Body of pancreas (tissue), 4 donors: ENCODE measurements around the gene GRAMD4. TPM values are rescaled to one million over a fixed set of nuclear protein-coding genes. Genes with fewer than 3 reads are reported as not detected.

ENCODE experiments used
- ATAC-seq: fragments of 150-250 bp; one replicate; pipeline ENCODE4 v1.9.1; 2016
- DNase-seq, 4 donors: peaks; one replicate each; pipeline ENCODE4 v3.0.0-alpha.2; 2019
- H3K27ac ChIP-seq, 4 donors: fragments of 200-600 bp; sonication (generic); 1 replicate in 3 of 4; 2 replicates in 1 of 4; pipeline versions ENCODE4 v1.5.1 to v1.6.1; 2016 to 2019; ENCODE audit warnings: mild to moderate bottlenecking in 1 of 4, mixed read lengths in 1 of 4, moderate library complexity in 1 of 4
- H3K27me3 ChIP-seq, 2 donors: fragments of 200-600 bp; sonication (generic); one replicate each; pipeline ENCODE4 v1.6.0; 2016; ENCODE audit warnings: mild to moderate bottlenecking in 1 of 2
- H3K36me3 ChIP-seq, 2 donors: fragments of 200-600 bp; sonication (generic); replicated peaks in 1 of 2; 2 replicates each; pipeline ENCODE4 v1.5.1; 2016; ENCODE audit warnings: low read depth in 2 of 2; ENCODE audit not compliant: insufficient read depth in 1 of 2
- H3K4me1 ChIP-seq: fragments of 200-600 bp; sonication (generic); one replicate; pipeline ENCODE4 v1.6.0; 2016
- H3K4me3 ChIP-seq, 2 donors: fragments of 200-600 bp; sonication (generic); 1 replicate in 1 of 2; 2 replicates in 1 of 2; pipeline ENCODE4 v1.5.1; 2016 to 2019
- H3K9me3 ChIP-seq, 3 donors: fragments of 200-600 bp; sonication (generic); 1 replicate in 2 of 3; 2 replicates in 1 of 3; pipeline ENCODE4 v1.5.1; 2016
- POLR2A ChIP-seq, 3 donors: fragments of 450-650 bp; IDR thresholded peaks; one replicate each; pipeline ENCODE4 v1.6.1; 2016; ENCODE audit warnings: antibody characterized with exemption in 3 of 3, mild to moderate bottlenecking in 2 of 3
- WGBS, 2 donors: methylation state at CpG; one replicate each; pipeline ENCODE4 v1.1.5; 2017; 5-methylcytosine and 5-hydroxymethylcytosine counted together
- intact Hi-C: fragments of 100-400 bp; cut with DNase I; formaldehyde crosslinking; loops from one replicate; pipeline ENCODE4 v1.15.1; 2023
- total RNA-seq, 2 donors: library from RNA; depleted of rRNA; stranded (reverse); fragments of >200 nt; gene quantifications; one replicate each; pipeline ENCODE4 v1.1.0, GENCODE V29; 2016
- TF ChIP-seq, protein P1 (sequence below), 7 experiments: fragments of 450-650 bp in 4 of 7; fragments of 200-600 bp in 3 of 7; sonication (generic) in 3 of 7; IDR thresholded peaks; one replicate each; pipeline ENCODE4 v1.5.1; 2016 to 2019; ENCODE audit warnings: antibody characterized with exemption in 7 of 7

The GRAMD4 gene
- total RNA-seq, 2 donors from 2014 or later = 29.3 to 62.3 TPM

DNA sequence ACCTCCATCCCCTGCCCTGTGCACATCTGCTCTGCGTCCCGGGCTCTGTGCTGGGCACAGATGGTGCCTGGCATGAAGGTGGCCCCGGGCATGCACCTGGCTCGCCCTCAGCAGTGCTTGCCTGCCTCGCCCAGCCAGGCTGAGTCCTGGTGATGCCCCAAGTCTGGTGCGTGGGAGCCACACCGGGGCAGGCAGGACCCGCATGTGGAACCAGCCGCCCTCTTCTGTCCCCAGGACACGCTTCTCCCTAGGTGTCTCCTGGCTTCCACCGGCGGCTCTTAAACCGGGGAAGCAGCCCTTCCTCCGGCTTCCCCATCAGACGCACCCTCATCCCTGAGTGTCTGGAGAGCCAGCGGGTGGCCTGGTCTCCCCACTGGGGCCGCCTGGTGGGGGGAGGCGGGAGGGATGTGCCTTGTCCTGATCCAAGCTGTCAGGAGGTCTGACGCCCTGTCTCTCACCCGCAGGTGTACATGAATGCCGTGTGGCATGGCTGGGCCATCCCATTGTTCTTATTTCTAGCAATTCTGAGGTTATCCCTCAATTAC is 45.0 kb downstream of the GRAMD4 start:
- 91 to 97% methylated on average over 16 to 19 of the region's 21 CpGs for WGBS, 2 donors
- H3K27me3 ChIP-seq = no peaks in the 10 kb centered on the region
- no peaks in the 10 kb centered on the region for H3K9me3 ChIP-seq
- H3K27ac ChIP-seq = no peak overlapping the region
- peaks cover 13% of the 10 kb centered on the region for H3K4me1 ChIP-seq
- intact Hi-C loops = loop anchor here (10.0 kb wide), 1 partner anchor 100 kb away; no protein-coding TSS in a partner anchor
- no peak overlapping the region for H3K4me3 ChIP-seq
- no peak for TF ChIP-seq POLR2A (IDR thresholded peaks at IDR 0.05)
- TF ChIP-seq, protein P1, sequence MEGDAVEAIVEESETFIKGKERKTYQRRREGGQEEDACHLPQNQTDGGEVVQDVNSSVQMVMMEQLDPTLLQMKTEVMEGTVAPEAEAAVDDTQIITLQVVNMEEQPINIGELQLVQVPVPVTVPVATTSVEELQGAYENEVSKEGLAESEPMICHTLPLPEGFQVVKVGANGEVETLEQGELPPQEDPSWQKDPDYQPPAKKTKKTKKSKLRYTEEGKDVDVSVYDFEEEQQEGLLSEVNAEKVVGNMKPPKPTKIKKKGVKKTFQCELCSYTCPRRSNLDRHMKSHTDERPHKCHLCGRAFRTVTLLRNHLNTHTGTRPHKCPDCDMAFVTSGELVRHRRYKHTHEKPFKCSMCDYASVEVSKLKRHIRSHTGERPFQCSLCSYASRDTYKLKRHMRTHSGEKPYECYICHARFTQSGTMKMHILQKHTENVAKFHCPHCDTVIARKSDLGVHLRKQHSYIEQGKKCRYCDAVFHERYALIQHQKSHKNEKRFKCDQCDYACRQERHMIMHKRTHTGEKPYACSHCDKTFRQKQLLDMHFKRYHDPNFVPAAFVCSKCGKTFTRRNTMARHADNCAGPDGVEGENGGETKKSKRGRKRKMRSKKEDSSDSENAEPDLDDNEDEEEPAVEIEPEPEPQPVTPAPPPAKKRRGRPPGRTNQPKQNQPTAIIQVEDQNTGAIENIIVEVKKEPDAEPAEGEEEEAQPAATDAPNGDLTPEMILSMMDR (IDR thresholded peaks at IDR 0.05) = no peak
- DNase-seq (no peak), ATAC-seq (no peak)
- H3K36me3 ChIP-seq = peaks cover 0 to 12% of the 10 kb centered on the region in 2 donors

DNA sequence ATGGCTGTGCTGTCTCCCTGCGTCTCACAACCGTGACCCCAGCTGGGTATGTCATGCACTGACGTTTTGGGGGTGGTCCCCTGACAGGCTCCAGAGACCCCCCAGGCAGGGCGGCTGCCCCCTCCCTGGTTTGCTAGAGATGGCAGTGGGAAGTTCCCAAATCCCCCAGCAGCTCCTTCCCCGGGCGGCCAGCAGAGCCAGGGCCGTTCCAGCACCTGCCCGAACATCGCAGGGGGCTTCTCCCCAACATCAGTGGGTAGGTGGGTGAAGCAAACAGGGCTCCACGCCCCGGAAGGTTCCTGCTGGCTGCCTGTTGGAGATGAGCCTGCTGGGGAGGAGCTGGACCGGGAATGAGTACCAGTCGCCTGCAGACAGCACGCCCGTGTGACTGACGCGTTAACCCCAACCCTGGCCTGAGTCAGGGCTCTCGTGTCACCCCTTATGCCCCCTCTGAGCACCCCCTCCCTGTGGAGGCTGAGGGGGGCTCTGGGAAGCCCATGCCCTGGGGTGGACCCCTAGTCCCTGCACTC is 45.6 kb downstream of the GRAMD4 start:
- peaks cover 7% of the 10 kb centered on the region for H3K4me1 ChIP-seq
- no peak overlapping the region for H3K4me3 ChIP-seq
- 95 to 98% methylated on average over 12 to 18 of the region's 18 CpGs for WGBS, 2 donors
- intact Hi-C loops = loop anchor here (10.0 kb wide), 1 partner anchor 101 kb away; no protein-coding TSS in a partner anchor
- no peak for TF ChIP-seq POLR2A (IDR thresholded peaks at IDR 0.05)
- TF ChIP-seq, protein P1 (IDR thresholded peaks at IDR 0.05) = no peak
- no peak for ATAC-seq
- H3K9me3 ChIP-seq = no peaks in the 10 kb centered on the region
- peaks cover 0 to 12% of the 10 kb centered on the region in 2 donors for H3K36me3 ChIP-seq
- no peak for DNase-seq
- no peaks in the 10 kb centered on the region for H3K27me3 ChIP-seq
- no peak overlapping the region for H3K27ac ChIP-seq

DNA sequence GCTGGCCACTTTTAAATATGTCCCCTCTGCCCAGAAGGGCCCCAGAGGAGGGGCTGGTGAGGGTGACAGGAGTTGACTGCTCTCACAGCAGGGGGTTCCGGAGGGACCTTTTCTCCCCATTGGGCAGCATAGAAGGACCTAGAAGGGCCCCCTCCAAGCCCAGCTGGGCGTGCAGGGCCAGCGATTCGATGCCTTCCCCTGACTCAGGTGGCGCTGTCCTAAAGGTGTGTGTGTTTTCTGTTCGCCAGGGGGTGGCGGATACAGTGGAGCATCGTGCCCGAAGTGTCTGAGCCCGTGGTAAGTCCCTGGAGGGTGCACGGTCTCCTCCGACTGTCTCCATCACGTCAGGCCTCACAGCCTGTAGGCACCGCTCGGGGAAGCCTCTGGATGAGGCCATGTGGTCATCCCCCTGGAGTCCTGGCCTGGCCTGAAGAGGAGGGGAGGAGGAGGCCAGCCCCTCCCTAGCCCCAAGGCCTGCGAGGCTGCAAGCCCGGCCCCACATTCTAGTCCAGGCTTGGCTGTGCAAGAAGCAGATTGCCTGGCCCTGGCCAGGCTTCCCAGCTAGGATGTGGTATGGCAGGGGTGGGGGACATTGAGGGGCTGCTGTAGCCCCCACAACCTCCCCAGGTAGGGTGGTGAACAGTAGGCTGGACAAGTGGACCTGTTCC is 46.5 kb downstream of the GRAMD4 start:
- DNase-seq (no peak), ATAC-seq (no peak)
- TF ChIP-seq, protein P1 (IDR thresholded peaks at IDR 0.05) = no peak
- TF ChIP-seq POLR2A (IDR thresholded peaks at IDR 0.05) = no peak
- 95% methylated on average over 15 to 16 of the region's 17 CpGs for WGBS, 2 donors
- Histone ChIP-seq H3K27me3 (no peaks in the 10 kb centered on the region), H3K36me3 (peaks cover 0 to 12% of the 10 kb centered on the region in 2 donors), H3K4me3 (no peak overlapping the region), H3K4me1 (no peaks in the 10 kb centered on the region), H3K9me3 (no peaks in the 10 kb centered on the region), H3K27ac (no peak overlapping the region)
- intact Hi-C loops = loop anchor here (10.0 kb wide), 1 partner anchor 102 kb away; no protein-coding TSS in a partner anchor

DNA sequence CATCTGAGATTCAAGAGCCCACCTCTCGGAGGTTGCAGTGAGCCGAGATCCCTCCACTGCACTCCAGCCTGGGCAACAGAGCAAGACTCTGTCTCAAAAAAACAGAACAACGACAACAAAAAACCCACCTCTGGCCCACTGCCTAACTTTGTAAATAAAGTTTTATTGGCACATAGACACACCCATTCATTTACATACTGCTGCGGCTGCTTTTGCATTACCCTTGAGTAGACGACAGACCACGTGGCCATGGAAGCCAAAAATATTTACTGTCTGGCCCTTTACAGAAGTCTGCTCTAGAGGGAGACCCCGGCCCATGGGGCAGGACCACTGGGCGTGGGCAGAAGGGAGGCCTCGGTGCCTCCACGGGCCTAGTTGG is 47.0 kb downstream of the GRAMD4 start:
- intact Hi-C loops = loop anchor here (10.0 kb wide), 1 partner anchor 102 kb away; no protein-coding TSS in a partner anchor
- DNase-seq (no peak), ATAC-seq (no peak)
- Histone ChIP-seq H3K27ac (no peak overlapping the region), H3K4me3 (no peak overlapping the region), H3K27me3 (no peaks in the 10 kb centered on the region), H3K4me1 (no peaks in the 10 kb centered on the region), H3K9me3 (no peaks in the 10 kb centered on the region), H3K36me3 (peaks cover 0 to 12% of the 10 kb centered on the region in 2 donors)
- TF ChIP-seq, protein P1 (IDR thresholded peaks at IDR 0.05) = no peak
- no peak for TF ChIP-seq POLR2A (IDR thresholded peaks at IDR 0.05)
- WGBS, 2 donors = 91 to 99% methylated on average over 8 to 10 of the region's 10 CpGs
